Uterus (tissue), 4 donors: Measurements from ENCODE around the gene CREB3L1. TPM values are rescaled to one million over a fixed set of nuclear protein-coding genes. Genes with fewer than 3 reads are reported as not detected.

Source experiments
- DNase-seq, 2 donors: peaks; one replicate each; pipeline ENCODE4 v3.0.0-alpha.2; 2019 to 2020
- H3K27ac ChIP-seq, 2 donors: fragments of 200-600 bp; sonication (generic); 1 replicate in 1 of 2; 2 replicates in 1 of 2; pipeline ENCODE4 v1.5.1; 2016 to 2018
- H3K27me3 ChIP-seq, 2 donors: fragments of 200-600 bp; sonication (generic); one replicate each; pipeline ENCODE4 v1.5.1; 2018 to 2019; ENCODE audit warnings: control low read depth in 1 of 2
- H3K36me3 ChIP-seq, 2 donors: fragments of 200-600 bp; sonication (generic); one replicate each; pipeline ENCODE4 v1.5.1; 2019; ENCODE audit warnings: control low read depth in 1 of 2
- H3K4me1 ChIP-seq, 2 donors: fragments of 200-600 bp; sonication (generic); one replicate each; pipeline ENCODE4 v1.5.1; 2018 to 2019; ENCODE audit warnings: control low read depth in 1 of 2
- H3K4me3 ChIP-seq, 2 donors: fragments of 200-600 bp; sonication (generic); 1 replicate in 1 of 2; 2 replicates in 1 of 2; pipeline ENCODE4 v1.5.1; 2018 to 2019; ENCODE audit warnings: mild to moderate bottlenecking in 1 of 2
- H3K9me3 ChIP-seq, 2 donors: fragments of 200-600 bp; sonication (generic); one replicate each; pipeline ENCODE4 v1.5.1; 2019; ENCODE audit warnings: control low read depth in 1 of 2
- POLR2A ChIP-seq, 2 donors: fragments of 450-650 bp; IDR thresholded peaks; one replicate each; pipeline ENCODE4 v1.6.1; 2016; ENCODE audit warnings: antibody characterized with exemption in 2 of 2, mild to moderate bottlenecking in 1 of 2, moderate library complexity in 1 of 2
- intact Hi-C: fragments of 100-400 bp; cut with DNase I; formaldehyde crosslinking; loops from one replicate; pipeline ENCODE4 v1.15.1; 2023; ENCODE audit warnings: low total_unique reads
- total RNA-seq, 4 donors: library from RNA; depleted of rRNA in 3 of 4; stranded (reverse); fragments of >200 nt in 3 of 4; gene quantifications; one replicate each; pipeline versions ENCODE4 v1.1.0 to v1.2.4, GENCODE V29; 2014 to 2023
- TF ChIP-seq, protein P1 (sequence below), 4 experiments: fragments of 200-600 bp in 2 of 4; fragments of 450-650 bp in 2 of 4; sonication (generic) in 2 of 4; IDR thresholded peaks; one replicate each; pipeline ENCODE4 v1.5.1; 2016 to 2019; ENCODE audit warnings: antibody characterized with exemption in 4 of 4, mild to moderate bottlenecking in 2 of 4, moderate library complexity in 1 of 4
- donor health status: DM: yes; HTN: yes; CAD: no.

Gene CREB3L1
- total RNA-seq, 4 donors from 2014 or later = 2.0 to 20.8 (median 14.8) TPM; not detected in 1

DNA sequence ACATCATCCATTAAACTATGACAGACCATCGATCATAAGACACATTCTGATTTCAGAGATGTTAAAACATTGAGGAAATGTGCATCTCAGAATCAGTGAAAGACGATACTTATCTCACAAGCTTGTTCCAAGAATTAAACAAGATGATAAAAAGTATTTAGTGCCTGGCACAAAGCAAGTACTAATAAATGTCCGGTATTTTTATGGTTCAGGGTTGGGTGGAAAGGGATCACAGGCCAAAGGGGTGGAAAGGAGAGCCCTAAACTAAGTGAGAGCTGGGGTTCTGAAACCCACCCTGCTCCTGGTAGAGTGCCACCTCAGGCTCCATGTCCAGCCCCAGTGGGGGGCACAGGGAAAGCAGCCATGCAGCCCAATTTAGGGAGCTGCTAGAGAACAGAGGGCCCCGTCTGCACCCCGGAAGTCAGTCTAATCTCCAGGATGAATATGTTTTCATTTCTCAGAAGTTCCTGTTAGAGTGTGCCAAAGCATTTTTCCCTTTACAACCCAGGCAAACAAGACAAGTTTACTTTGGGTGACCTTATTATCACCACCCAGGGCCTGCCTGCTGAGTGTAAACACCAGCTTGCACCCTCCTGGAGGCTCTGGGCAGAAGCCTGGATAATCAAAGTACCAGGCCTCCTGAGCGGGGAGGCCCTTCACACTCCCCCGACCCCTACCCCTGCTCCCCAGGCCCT lies 3.8 kb upstream of the CREB3L1 start:
- TF ChIP-seq, protein P1, sequence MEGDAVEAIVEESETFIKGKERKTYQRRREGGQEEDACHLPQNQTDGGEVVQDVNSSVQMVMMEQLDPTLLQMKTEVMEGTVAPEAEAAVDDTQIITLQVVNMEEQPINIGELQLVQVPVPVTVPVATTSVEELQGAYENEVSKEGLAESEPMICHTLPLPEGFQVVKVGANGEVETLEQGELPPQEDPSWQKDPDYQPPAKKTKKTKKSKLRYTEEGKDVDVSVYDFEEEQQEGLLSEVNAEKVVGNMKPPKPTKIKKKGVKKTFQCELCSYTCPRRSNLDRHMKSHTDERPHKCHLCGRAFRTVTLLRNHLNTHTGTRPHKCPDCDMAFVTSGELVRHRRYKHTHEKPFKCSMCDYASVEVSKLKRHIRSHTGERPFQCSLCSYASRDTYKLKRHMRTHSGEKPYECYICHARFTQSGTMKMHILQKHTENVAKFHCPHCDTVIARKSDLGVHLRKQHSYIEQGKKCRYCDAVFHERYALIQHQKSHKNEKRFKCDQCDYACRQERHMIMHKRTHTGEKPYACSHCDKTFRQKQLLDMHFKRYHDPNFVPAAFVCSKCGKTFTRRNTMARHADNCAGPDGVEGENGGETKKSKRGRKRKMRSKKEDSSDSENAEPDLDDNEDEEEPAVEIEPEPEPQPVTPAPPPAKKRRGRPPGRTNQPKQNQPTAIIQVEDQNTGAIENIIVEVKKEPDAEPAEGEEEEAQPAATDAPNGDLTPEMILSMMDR (IDR thresholded peaks at IDR 0.05) = no peak
- no peak for TF ChIP-seq POLR2A (IDR thresholded peaks at IDR 0.05)
- no peak for DNase-seq
- no peaks in the 10 kb centered on the region for H3K27me3 ChIP-seq

DNA sequence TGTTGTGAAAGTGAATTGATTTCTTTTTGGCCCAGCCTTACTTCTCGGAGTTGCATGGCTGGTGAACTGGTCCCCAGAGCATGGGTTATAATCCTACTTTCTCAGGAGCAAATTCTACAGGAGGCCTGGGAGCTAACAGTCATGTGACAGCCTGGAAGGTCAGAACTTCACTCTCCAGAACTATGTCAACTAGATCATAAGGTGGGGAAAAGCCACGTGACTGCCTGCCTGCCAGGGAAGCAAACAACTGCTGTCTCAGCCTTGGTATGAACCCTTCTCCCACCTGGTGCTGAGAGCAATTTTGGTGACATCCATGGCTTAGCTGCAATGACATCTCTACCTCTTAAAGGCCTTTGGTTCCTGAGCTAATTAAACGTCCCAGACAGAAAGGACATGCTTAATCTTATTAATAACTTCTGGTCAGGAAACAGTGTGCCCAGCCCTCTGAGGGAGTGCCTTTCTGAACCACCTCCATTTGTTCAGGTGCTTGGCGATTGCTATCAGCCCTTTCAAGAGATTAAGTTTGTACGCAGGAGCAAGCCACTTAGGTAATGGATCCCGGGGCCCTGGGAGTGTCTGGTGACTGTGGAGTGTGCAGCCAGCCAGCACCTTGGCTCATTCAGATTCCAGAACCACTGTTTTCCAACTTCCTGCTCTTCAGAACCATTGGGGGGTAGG lies 1.4 kb upstream of the CREB3L1 start:
- no peaks in the 10 kb centered on the region for H3K9me3 ChIP-seq
- TF ChIP-seq, protein P1 (IDR thresholded peaks at IDR 0.05) = no peak
- TF ChIP-seq POLR2A (IDR thresholded peaks at IDR 0.05) = no peak
- no peak for DNase-seq
- H3K36me3 ChIP-seq = no peaks in the 10 kb centered on the region
- no peaks in the 10 kb centered on the region for H3K27me3 ChIP-seq
- peaks cover 17 to 19% of the 10 kb centered on the region in 2 donors for H3K4me1 ChIP-seq
- no peak overlapping the region for H3K4me3 ChIP-seq
- intact Hi-C loops = no loop called here
- peak overlapping the region in 1 of 2 donors; percentile 92 for H3K27ac ChIP-seq

More for the DNA sequence above, 3.8 kb upstream of the CREB3L1 start:
- no peaks in the 10 kb centered on the region for H3K36me3 ChIP-seq
- peaks cover 13 to 19% of the 10 kb centered on the region in 2 donors for H3K4me1 ChIP-seq
- intact Hi-C loops = no loop called here
- no peak overlapping the region for H3K4me3 ChIP-seq
- H3K27ac ChIP-seq = peak overlapping the region; percentile 86 to 92
- no peaks in the 10 kb centered on the region for H3K9me3 ChIP-seq

DNA sequence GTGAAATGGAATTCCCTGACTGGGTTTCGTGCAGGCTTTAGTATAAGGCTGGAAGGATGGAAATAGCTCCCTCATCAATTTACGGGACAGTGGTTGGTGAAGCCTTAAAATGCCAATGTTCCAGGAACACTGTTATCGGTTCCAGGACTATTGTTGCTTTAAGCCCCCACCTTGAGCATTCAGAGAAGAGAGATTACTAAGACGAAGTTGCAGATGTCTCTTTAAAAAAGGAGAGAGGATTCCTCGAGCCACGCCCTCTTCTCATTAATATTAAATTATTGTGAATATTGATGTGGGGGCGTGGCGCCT lies 195 bp upstream of the CREB3L1 start:
- DNase-seq = peak in 1 of 2 donors; percentile 62
- H3K4me3 ChIP-seq = peak overlapping the region; percentile 51 to 62
- H3K27me3 ChIP-seq = no peaks in the 10 kb centered on the region
- peak overlapping the region; percentile 82 for H3K27ac ChIP-seq
- H3K9me3 ChIP-seq = no peaks in the 10 kb centered on the region
- no peak for TF ChIP-seq POLR2A (IDR thresholded peaks at IDR 0.05)
- TF ChIP-seq, protein P1 (IDR thresholded peaks at IDR 0.05) = no peak
- intact Hi-C loops = no loop called here
- H3K36me3 ChIP-seq = no peaks in the 10 kb centered on the region
- H3K4me1 ChIP-seq = peaks cover 12 to 14% of the 10 kb centered on the region in 2 donors

DNA sequence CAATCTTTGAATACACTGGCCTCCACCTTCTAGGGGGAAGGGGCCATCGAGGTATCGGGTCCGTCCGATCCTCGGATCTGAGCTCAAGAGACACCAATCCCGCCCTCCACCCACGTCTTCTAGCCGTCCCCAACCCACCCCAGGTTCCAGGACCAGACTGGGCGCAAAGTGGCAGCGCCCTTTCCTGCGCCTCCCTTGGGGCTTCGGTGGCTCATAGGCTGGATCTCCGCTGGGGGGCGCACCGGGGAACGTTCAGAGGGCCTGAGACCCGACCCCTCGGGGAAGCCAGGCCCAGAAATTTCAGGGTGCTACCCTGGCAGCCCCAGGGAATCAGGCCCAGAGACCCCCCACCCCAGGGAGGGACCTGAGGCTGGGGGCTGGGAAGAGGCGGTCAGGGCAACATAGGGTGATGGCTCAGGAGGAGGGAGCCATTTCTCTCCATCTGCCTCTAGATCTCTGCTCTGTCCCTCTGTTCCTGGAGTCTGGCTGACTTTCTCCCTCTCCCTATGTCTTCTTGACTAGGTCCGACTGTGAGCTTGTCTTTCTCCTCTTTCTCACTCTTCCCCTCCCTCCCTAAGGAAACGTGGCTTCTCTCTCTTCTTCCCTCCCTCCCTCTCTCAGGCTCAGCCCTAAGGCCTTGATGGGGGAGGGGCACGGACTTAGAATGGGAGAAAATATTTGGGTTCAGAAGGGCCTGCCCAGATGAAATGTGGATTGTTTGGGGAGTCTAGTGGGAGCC lies 1.1 kb downstream of the CREB3L1 start:
- H3K27me3 ChIP-seq = no peaks in the 10 kb centered on the region
- intact Hi-C loops = no loop called here
- peak overlapping the region; percentile 82 for H3K27ac ChIP-seq
- no peaks in the 10 kb centered on the region for H3K36me3 ChIP-seq
- TF ChIP-seq, protein P1 (IDR thresholded peaks at IDR 0.05) = peak; percentile 29 to 55 (median 46)
- no peak for TF ChIP-seq POLR2A (IDR thresholded peaks at IDR 0.05)
- H3K9me3 ChIP-seq = no peaks in the 10 kb centered on the region
- peak overlapping the region; percentile 51 to 62 for H3K4me3 ChIP-seq
- peak; percentile 65 to 66 for DNase-seq
- peaks cover 5 to 8% of the 10 kb centered on the region in 2 donors for H3K4me1 ChIP-seq
